ENCODE data around the gene IFITM10.

- no peak for TF ChIP-seq CTCF (conservative IDR thresholded peaks at IDR 0.05 in 1 of 2, IDR thresholded peaks at IDR 0.05 in 1 of 2; ENCODE audit: extremely low read depth in 1 of 2, insufficient read depth in 1 of 2, low read depth in 1 of 2, low read length in 2 of 2)
- TF ChIP-seq EZH2 (IDR thresholded peaks at IDR 0.05; ENCODE audit: borderline replicate concordance, low read length) = no peak
These were observed 13.9 kb downstream of the IFITM10 start for GRCh38 chr11:1736447-1736992.

Measured in mammary epithelial cell (primary cell).